WTC11 (cell line): ENCODE results near the gene CTRL.

ENCODE experiments used
- CREB1 ChIP-seq: sonication (generic); formaldehyde crosslinking; IDR thresholded peaks from 2 replicates; pipeline ENCODE4 v1.8.0; 2023; ENCODE audit warnings: mild to moderate bottlenecking, missing genetic modification reagents
- GRHL2 ChIP-seq: fragments of 250-450 bp; sonication (Bioruptor Pico); IDR thresholded peaks from 2 replicates; pipeline ENCODE4 v1.8.0; 2022; ENCODE audit warnings: mild to moderate bottlenecking, moderate library complexity; ENCODE audit not compliant: insufficient replicate concordance, severe bottlenecking
- HMGA2 ChIP-seq: fragments of 250-450 bp; sonication (Bioruptor Pico); IDR thresholded peaks from 2 replicates; pipeline ENCODE4 v1.4.0; 2021; ENCODE audit warnings: mild to moderate bottlenecking, moderate library complexity
- OVOL2 ChIP-seq: fragments of 250-450 bp; sonication (Bioruptor Pico); IDR thresholded peaks from 2 replicates; pipeline ENCODE4 v1.9.0; 2021; ENCODE audit warnings: mild to moderate bottlenecking, borderline replicate concordance
- ZNF416 ChIP-seq: fragments of 250-450 bp; sonication (Bioruptor Pico); IDR thresholded peaks from 2 replicates; pipeline ENCODE4 v1.9.0; 2021; ENCODE audit warnings: mild to moderate bottlenecking, inconsistent platforms
- TF ChIP-seq, protein P1 (sequence below): fragments of 200-600 bp; IDR thresholded peaks from 2 replicates; pipeline ENCODE4 v1.8.0; 2022; ENCODE audit warnings: antibody characterized with exemption
- TF ChIP-seq, protein P2 (sequence below): sonication (generic); formaldehyde crosslinking; conservative IDR thresholded peaks from 2 replicates; pipeline ENCODE4 v1.8.1; 2023; ENCODE audit warnings: mild to moderate bottlenecking, low read depth, missing genetic modification reagents, moderate library complexity
- TF ChIP-seq, protein P3 (sequence below): sonication (generic); formaldehyde crosslinking; IDR thresholded peaks from 2 replicates; pipeline ENCODE4 v1.8.0; 2023; ENCODE audit warnings: missing genetic modification reagents
- TF ChIP-seq, protein P4 (sequence below): sonication (generic); formaldehyde crosslinking; IDR thresholded peaks from 2 replicates; pipeline ENCODE4 v1.8.0; 2022; ENCODE audit warnings: mild to moderate bottlenecking, missing genetic modification reagents

DNA sequence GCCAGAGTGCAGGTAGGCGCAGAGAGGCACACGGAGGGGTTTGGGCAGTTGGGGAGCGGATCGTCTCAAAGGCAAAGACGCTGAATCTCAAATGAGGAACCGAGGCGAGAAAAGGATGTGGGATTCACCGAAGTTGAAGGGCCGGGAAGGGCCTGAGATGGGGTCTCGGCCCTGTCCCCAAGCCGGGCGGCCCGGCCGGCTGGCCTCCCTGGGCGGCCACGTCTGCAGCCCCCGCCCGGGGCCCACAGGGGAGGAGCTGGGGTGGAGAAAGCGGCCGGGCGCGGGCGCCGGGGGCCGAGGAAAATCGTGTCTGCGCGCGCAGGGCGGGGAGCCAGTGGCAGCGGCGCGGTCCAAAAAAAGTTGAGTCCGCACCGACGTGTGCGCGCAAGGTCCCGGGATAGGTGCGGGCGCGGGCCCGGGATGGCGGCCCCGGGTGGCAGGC, 36.3 kb upstream of the CTRL start:
- no peak for TF ChIP-seq GRHL2 (CRISPR knock-in tag)
- no peak for TF ChIP-seq CREB1
- TF ChIP-seq OVOL2 (CRISPR knock-in tag) = no peak
- TF ChIP-seq, protein P1, sequence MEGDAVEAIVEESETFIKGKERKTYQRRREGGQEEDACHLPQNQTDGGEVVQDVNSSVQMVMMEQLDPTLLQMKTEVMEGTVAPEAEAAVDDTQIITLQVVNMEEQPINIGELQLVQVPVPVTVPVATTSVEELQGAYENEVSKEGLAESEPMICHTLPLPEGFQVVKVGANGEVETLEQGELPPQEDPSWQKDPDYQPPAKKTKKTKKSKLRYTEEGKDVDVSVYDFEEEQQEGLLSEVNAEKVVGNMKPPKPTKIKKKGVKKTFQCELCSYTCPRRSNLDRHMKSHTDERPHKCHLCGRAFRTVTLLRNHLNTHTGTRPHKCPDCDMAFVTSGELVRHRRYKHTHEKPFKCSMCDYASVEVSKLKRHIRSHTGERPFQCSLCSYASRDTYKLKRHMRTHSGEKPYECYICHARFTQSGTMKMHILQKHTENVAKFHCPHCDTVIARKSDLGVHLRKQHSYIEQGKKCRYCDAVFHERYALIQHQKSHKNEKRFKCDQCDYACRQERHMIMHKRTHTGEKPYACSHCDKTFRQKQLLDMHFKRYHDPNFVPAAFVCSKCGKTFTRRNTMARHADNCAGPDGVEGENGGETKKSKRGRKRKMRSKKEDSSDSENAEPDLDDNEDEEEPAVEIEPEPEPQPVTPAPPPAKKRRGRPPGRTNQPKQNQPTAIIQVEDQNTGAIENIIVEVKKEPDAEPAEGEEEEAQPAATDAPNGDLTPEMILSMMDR = no peak
- TF ChIP-seq, protein P2, sequence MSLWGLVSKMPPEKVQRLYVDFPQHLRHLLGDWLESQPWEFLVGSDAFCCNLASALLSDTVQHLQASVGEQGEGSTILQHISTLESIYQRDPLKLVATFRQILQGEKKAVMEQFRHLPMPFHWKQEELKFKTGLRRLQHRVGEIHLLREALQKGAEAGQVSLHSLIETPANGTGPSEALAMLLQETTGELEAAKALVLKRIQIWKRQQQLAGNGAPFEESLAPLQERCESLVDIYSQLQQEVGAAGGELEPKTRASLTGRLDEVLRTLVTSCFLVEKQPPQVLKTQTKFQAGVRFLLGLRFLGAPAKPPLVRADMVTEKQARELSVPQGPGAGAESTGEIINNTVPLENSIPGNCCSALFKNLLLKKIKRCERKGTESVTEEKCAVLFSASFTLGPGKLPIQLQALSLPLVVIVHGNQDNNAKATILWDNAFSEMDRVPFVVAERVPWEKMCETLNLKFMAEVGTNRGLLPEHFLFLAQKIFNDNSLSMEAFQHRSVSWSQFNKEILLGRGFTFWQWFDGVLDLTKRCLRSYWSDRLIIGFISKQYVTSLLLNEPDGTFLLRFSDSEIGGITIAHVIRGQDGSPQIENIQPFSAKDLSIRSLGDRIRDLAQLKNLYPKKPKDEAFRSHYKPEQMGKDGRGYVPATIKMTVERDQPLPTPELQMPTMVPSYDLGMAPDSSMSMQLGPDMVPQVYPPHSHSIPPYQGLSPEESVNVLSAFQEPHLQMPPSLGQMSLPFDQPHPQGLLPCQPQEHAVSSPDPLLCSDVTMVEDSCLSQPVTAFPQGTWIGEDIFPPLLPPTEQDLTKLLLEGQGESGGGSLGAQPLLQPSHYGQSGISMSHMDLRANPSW (CRISPR knock-in tag) = no peak
- TF ChIP-seq, protein P3, sequence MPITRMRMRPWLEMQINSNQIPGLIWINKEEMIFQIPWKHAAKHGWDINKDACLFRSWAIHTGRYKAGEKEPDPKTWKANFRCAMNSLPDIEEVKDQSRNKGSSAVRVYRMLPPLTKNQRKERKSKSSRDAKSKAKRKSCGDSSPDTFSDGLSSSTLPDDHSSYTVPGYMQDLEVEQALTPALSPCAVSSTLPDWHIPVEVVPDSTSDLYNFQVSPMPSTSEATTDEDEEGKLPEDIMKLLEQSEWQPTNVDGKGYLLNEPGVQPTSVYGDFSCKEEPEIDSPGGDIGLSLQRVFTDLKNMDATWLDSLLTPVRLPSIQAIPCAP = no peak
- no peak for TF ChIP-seq HMGA2 (CRISPR knock-in tag)
- TF ChIP-seq, protein P4, sequence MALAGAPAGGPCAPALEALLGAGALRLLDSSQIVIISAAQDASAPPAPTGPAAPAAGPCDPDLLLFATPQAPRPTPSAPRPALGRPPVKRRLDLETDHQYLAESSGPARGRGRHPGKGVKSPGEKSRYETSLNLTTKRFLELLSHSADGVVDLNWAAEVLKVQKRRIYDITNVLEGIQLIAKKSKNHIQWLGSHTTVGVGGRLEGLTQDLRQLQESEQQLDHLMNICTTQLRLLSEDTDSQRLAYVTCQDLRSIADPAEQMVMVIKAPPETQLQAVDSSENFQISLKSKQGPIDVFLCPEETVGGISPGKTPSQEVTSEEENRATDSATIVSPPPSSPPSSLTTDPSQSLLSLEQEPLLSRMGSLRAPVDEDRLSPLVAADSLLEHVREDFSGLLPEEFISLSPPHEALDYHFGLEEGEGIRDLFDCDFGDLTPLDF (CRISPR knock-in tag) = no peak
- no peak for TF ChIP-seq ZNF416 (CRISPR knock-in tag)
